Muscle of leg (tissue), 11 donors: ENCODE measurements around the gene C1orf122. TPM values are rescaled to one million over a fixed set of nuclear protein-coding genes. Genes with fewer than 3 reads are reported as not detected.

Source experiments
- DNase-seq: peaks from one replicate; pipeline ENCODE4 v3.0.0; 2013
- H3K27ac ChIP-seq: one replicate; pipeline ENCODE4 v1.5.1; 2013; ENCODE audit warnings: mild to moderate bottlenecking, low read length, control low read depth
- H3K27me3 ChIP-seq: one replicate; pipeline ENCODE4 v1.6.1; 2013; ENCODE audit warnings: low read length; ENCODE audit not compliant: control insufficient read depth, insufficient read depth
- H3K36me3 ChIP-seq: one replicate; pipeline ENCODE4 v1.6.1; 2013; ENCODE audit warnings: low read length; ENCODE audit not compliant: control insufficient read depth, insufficient read depth
- H3K4me1 ChIP-seq: one replicate; pipeline ENCODE4 v1.6.1; 2013; ENCODE audit warnings: low read length; ENCODE audit not compliant: control insufficient read depth, insufficient read depth
- H3K4me3 ChIP-seq: one replicate; pipeline ENCODE4 v1.5.1; 2013; ENCODE audit warnings: low read length, control low read depth
- H3K9me3 ChIP-seq: replicated peaks from 2 replicates; pipeline ENCODE4 v1.6.1; 2013; ENCODE audit warnings: low read depth, low read length; ENCODE audit not compliant: control insufficient read depth
- WGBS: methylation state at CpG from one replicate; pipeline ENCODE4 v1.1.5; 2013; ENCODE audit warnings: missing lambda C conversion rate; ENCODE audit not compliant: insufficient coverage; 5-methylcytosine and 5-hydroxymethylcytosine counted together
- polyA plus RNA-seq, 8 donors: library from polyadenylated mRNA; unstranded; fragments of 120-200 nt; gene quantifications; one replicate each; pipeline versions ENCODE4 v1.2.1 to v1.2.3, GENCODE V29; 2013; ENCODE audit warnings: inconsistent platforms in 1 of 8, low replicate concordance in 1 of 8; ENCODE audit not compliant: insufficient read length in 8 of 8, insufficient read depth in 1 of 8
- total RNA-seq: library from RNA; stranded (reverse); fragments of 120-200 nt; gene quantifications from one replicate; pipeline ENCODE4 v1.2.4, GENCODE V29; 2013

C1orf122 gene
- total and polyA plus RNA-seq, 9 donors = 35.9 to 50.9 (median 46.0) TPM

- H3K27ac ChIP-seq = no peak overlapping the region
- 24% methylated on average over 16 of the region's 22 CpGs for WGBS
- H3K4me1 ChIP-seq = peaks cover 14% of the 10 kb centered on the region
- H3K27me3 ChIP-seq = peaks cover 23% of the 10 kb centered on the region
- H3K36me3 ChIP-seq = peaks cover 3% of the 10 kb centered on the region
- no peak overlapping the region for H3K4me3 ChIP-seq
- no peaks in the 10 kb centered on the region for H3K9me3 ChIP-seq
- peak; percentile 74 for DNase-seq
These were observed 12.1 kb upstream of the C1orf122 start for GRCh38 chr1:37795340-37796125.

GRCh38 chr1:37797750-37798345 is 9.7 kb upstream of the C1orf122 start:
- DNase-seq = no peak
- H3K4me1 ChIP-seq = peaks cover 14% of the 10 kb centered on the region
- peaks cover 13% of the 10 kb centered on the region for H3K36me3 ChIP-seq
- 82% methylated on average over 1 of the region's 3 CpGs for WGBS
- no peak overlapping the region for H3K27ac ChIP-seq
- no peak overlapping the region for H3K4me3 ChIP-seq
- peaks cover 16% of the 10 kb centered on the region for H3K27me3 ChIP-seq
- H3K9me3 ChIP-seq = no peaks in the 10 kb centered on the region

GRCh38 chr1:37802439-37802838 is 5.2 kb upstream of the C1orf122 start:
- H3K4me3 ChIP-seq = no peak overlapping the region
- no peak for DNase-seq
- no peaks in the 10 kb centered on the region for H3K27me3 ChIP-seq
- 100% methylated on average over 1 of the region's 1 CpG for WGBS
- peaks cover 9% of the 10 kb centered on the region for H3K4me1 ChIP-seq
- H3K9me3 ChIP-seq = no peaks in the 10 kb centered on the region
- peaks cover 52% of the 10 kb centered on the region for H3K36me3 ChIP-seq
- no peak overlapping the region for H3K27ac ChIP-seq

- Histone ChIP-seq H3K4me1 (peaks cover 22% of the 10 kb centered on the region), H3K4me3 (peak overlapping the region; percentile 84), H3K27me3 (no peaks in the 10 kb centered on the region), H3K36me3 (peaks cover 46% of the 10 kb centered on the region), H3K27ac (no peak overlapping the region), H3K9me3 (no peaks in the 10 kb centered on the region)
- DNase-seq = no peak
- 8% methylated on average over 6 of the region's 9 CpGs for WGBS
These were observed 403 bp upstream of the C1orf122 start for GRCh38 chr1:37807220-37807554.

GRCh38 chr1:37808369-37809319 is 1.1 kb downstream of the C1orf122 start:
- Histone ChIP-seq H3K4me3 (peak overlapping the region; percentile 72), H3K4me1 (peaks cover 22% of the 10 kb centered on the region)

GRCh38 chr1:37809942-37810341 is 2.4 kb downstream of the C1orf122 start:
- H3K27me3 ChIP-seq = no peaks in the 10 kb centered on the region
- WGBS = 20% methylated on average over 1 of the region's 2 CpGs
- H3K27ac ChIP-seq = no peak overlapping the region
- no peak for DNase-seq
- H3K4me3 ChIP-seq = no peak overlapping the region
- H3K36me3 ChIP-seq = peaks cover 27% of the 10 kb centered on the region
- peaks cover 22% of the 10 kb centered on the region for H3K4me1 ChIP-seq
- H3K9me3 ChIP-seq = no peaks in the 10 kb centered on the region

More at GRCh38 chr1:37808369-37809319, 1.1 kb downstream of the C1orf122 start:
- Histone ChIP-seq H3K27ac (peak overlapping the region; percentile 94), H3K36me3 (peaks cover 39% of the 10 kb centered on the region), H3K27me3 (no peaks in the 10 kb centered on the region), H3K9me3 (no peaks in the 10 kb centered on the region)
- DNase-seq = peak; percentile 88
- WGBS = under 1% methylated on average over 40 of the region's 54 CpGs

- no peak overlapping the region for H3K27ac ChIP-seq
- 10% methylated on average over 2 of the region's 7 CpGs for WGBS
- no peaks in the 10 kb centered on the region for H3K27me3 ChIP-seq
- no peak overlapping the region for H3K4me3 ChIP-seq
- peaks cover 22% of the 10 kb centered on the region for H3K4me1 ChIP-seq
- H3K36me3 ChIP-seq = peaks cover 28% of the 10 kb centered on the region
- peak; percentile 83 for DNase-seq
- no peaks in the 10 kb centered on the region for H3K9me3 ChIP-seq
These were observed 3.6 kb downstream of the C1orf122 start for GRCh38 chr1:37811027-37811655.

GRCh38 chr1:37813529-37814145 is 6.0 kb downstream of the C1orf122 start:
- H3K27me3 ChIP-seq = no peaks in the 10 kb centered on the region
- no peak overlapping the region for H3K4me3 ChIP-seq
- WGBS = no CpG with 5 or more reads among the region's 2 CpGs
- H3K9me3 ChIP-seq = no peaks in the 10 kb centered on the region
- peaks cover 12% of the 10 kb centered on the region for H3K4me1 ChIP-seq
- H3K36me3 ChIP-seq = peaks cover 35% of the 10 kb centered on the region
- peak overlapping the region; percentile 7 for H3K27ac ChIP-seq
- peak; percentile 69 for DNase-seq

- Histone ChIP-seq H3K4me3 (no peak overlapping the region), H3K4me1 (peaks cover 6% of the 10 kb centered on the region), H3K36me3 (peaks cover 40% of the 10 kb centered on the region), H3K27me3 (no peaks in the 10 kb centered on the region), H3K9me3 (no peaks in the 10 kb centered on the region), H3K27ac (peak overlapping the region; percentile 7)
- peak; percentile 61 for DNase-seq
- 68% methylated on average over 7 of the region's 7 CpGs for WGBS
These were observed 6.7 kb downstream of the C1orf122 start for GRCh38 chr1:37814252-37814651.
